Cardiac muscle cell (in vitro differentiated cells and primary cell): ENCODE measurements around the gene DLL1. TPM values are rescaled to one million over a fixed set of nuclear protein-coding genes. Genes with fewer than 3 reads are reported as not detected.

Experiments used
- DNase-seq, 2 donors: peaks; one replicate each; pipeline versions ENCODE4 v3.0.0 to v3.0.0-alpha.2; 2010 to 2017; ENCODE audit warnings: low read depth in 1 of 2, low spot score in 1 of 2
- H3K27ac ChIP-seq: fragments of 200-600 bp; sonication (generic); 2 replicates; pipeline ENCODE4 v1.5.1; 2016
- H3K27me3 ChIP-seq: fragments of 200-600 bp; sonication (generic); 2 replicates; pipeline ENCODE4 v1.6.0; 2016; ENCODE audit warnings: control low read depth
- H3K36me3 ChIP-seq: fragments of 200-600 bp; sonication (generic); 2 replicates; pipeline ENCODE4 v1.5.1; 2016; ENCODE audit warnings: control low read depth
- H3K4me1 ChIP-seq: fragments of 200-600 bp; sonication (generic); 2 replicates; pipeline ENCODE4 v1.8.1; 2017; ENCODE audit warnings: low read depth, mild to moderate bottlenecking, mixed run types
- H3K4me3 ChIP-seq: fragments of 200-600 bp; sonication (generic); 2 replicates; pipeline ENCODE4 v1.5.1; 2016; ENCODE audit warnings: mild to moderate bottlenecking
- H3K9me3 ChIP-seq: fragments of 200-600 bp; sonication (generic); 2 replicates; pipeline ENCODE4 v1.5.1; 2017; ENCODE audit warnings: low read depth, mild to moderate bottlenecking, control low read depth
- polyA plus RNA-seq: library from polyadenylated mRNA; unstranded; fragments of >200 nt; fragmentation: Nextera tagmentation; extraction: Ambion mirVana; gene quantifications from 2 replicates; pipeline ENCODE4 v1.2.1, GENCODE V29; 2016
- total RNA-seq: library from RNA; depleted of rRNA; stranded (reverse); fragments of >200 nt; gene quantifications from 2 replicates; pipeline ENCODE4 v1.2.3, GENCODE V29; 2016
- TF ChIP-seq, protein P1 (sequence below): IDR thresholded peaks from 2 replicates; pipeline ENCODE4 v1.5.1; 2012; ENCODE audit warnings: low read depth, mild to moderate bottlenecking, low read length

DLL1 gene
- total and polyA plus RNA-seq, 2 experiments from 2014 or later = 2.2 to 4.3 TPM

- no peaks in the 10 kb centered on the region for H3K9me3 ChIP-seq
- H3K27ac ChIP-seq = no peak overlapping the region
- no peak overlapping the region for H3K4me3 ChIP-seq
- peaks cover 3% of the 10 kb centered on the region for H3K4me1 ChIP-seq
- H3K27me3 ChIP-seq = peaks cover 100% of the 10 kb centered on the region
- TF ChIP-seq, protein P1, sequence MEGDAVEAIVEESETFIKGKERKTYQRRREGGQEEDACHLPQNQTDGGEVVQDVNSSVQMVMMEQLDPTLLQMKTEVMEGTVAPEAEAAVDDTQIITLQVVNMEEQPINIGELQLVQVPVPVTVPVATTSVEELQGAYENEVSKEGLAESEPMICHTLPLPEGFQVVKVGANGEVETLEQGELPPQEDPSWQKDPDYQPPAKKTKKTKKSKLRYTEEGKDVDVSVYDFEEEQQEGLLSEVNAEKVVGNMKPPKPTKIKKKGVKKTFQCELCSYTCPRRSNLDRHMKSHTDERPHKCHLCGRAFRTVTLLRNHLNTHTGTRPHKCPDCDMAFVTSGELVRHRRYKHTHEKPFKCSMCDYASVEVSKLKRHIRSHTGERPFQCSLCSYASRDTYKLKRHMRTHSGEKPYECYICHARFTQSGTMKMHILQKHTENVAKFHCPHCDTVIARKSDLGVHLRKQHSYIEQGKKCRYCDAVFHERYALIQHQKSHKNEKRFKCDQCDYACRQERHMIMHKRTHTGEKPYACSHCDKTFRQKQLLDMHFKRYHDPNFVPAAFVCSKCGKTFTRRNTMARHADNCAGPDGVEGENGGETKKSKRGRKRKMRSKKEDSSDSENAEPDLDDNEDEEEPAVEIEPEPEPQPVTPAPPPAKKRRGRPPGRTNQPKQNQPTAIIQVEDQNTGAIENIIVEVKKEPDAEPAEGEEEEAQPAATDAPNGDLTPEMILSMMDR = no peak
- DNase-seq = no peak
- H3K36me3 ChIP-seq = no peaks in the 10 kb centered on the region
Observed at GRCh38 chr6:170294298-170294730, 3.4 kb upstream of the DLL1 start.

DNA sequence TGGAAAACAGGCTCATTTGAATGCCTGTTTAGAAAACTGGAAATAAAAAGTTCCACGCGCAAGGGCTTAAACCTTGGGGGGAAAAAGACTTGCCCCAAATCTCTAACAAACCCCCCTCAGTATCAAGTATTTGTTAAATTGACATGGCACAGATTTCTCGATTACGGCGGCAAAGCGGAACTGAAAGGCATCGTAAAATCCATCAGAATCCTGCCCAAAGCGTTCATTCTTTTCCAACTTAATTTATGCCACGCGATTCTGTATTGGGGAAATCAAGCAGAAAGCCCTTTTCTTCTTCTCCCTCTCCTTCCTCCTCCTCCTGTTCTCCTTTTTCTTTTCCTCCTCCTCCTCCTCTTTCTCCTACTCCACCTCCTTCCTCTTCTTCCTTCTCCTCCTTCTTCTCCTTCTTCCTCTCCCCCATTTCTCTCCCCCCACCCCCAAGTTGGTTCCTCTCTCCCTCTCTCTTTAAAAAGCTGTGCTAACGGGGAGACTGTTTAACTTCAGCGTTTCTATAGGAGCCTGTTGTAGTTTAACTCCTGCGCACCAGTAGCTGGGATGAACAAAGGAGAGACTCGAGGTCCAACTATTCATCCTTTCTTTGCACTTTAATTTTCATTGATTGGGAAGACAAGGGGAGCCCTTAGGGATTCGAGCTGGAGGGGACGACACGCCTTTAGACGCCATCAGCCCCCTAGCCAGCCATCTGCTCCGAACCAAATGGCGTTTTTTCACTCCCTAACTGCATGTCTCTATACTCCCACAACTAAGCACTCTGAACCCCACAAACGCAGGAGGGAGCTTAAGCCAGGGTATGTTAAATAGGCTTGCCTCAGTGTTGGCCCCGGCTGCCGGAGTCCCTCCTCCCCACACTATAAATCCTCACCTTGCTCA lies 2.7 kb upstream of the DLL1 start:
- peaks cover 100% of the 10 kb centered on the region for H3K27me3 ChIP-seq
- no peak overlapping the region for H3K27ac ChIP-seq
- no peaks in the 10 kb centered on the region for H3K36me3 ChIP-seq
- H3K4me1 ChIP-seq = peaks cover 3% of the 10 kb centered on the region
- H3K9me3 ChIP-seq = no peaks in the 10 kb centered on the region
- DNase-seq = no peak
- H3K4me3 ChIP-seq = no peak overlapping the region
- TF ChIP-seq, protein P1 = no peak

GRCh38 chr6:170292407-170293158 lies 1.7 kb upstream of the DLL1 start:
- H3K27me3 ChIP-seq = peaks cover 100% of the 10 kb centered on the region
- H3K4me3 ChIP-seq = no peak overlapping the region
- no peak overlapping the region for H3K27ac ChIP-seq
- peaks cover 3% of the 10 kb centered on the region for H3K4me1 ChIP-seq
- no peak for DNase-seq
- no peaks in the 10 kb centered on the region for H3K36me3 ChIP-seq
- no peaks in the 10 kb centered on the region for H3K9me3 ChIP-seq
- TF ChIP-seq, protein P1 = peak; percentile 11

- no peak for DNase-seq
- TF ChIP-seq, protein P1 = no peak
- Histone ChIP-seq H3K4me3 (peak overlapping the region; percentile 43), H3K27me3 (peaks cover 100% of the 10 kb centered on the region), H3K27ac (no peak overlapping the region), H3K36me3 (no peaks in the 10 kb centered on the region), H3K9me3 (no peaks in the 10 kb centered on the region), H3K4me1 (peaks cover 3% of the 10 kb centered on the region)
Observed at GRCh38 chr6:170292111-170292406, 1.2 kb upstream of the DLL1 start.

GRCh38 chr6:170291271-170292110 lies 613 bp upstream of the DLL1 start:
- Histone ChIP-seq H3K4me3 (peak overlapping the region; percentile 43), H3K4me1 (peaks cover 3% of the 10 kb centered on the region), H3K27me3 (peaks cover 97% of the 10 kb centered on the region), H3K27ac (no peak overlapping the region), H3K9me3 (no peaks in the 10 kb centered on the region), H3K36me3 (no peaks in the 10 kb centered on the region)
- TF ChIP-seq, protein P1 = no peak
- DNase-seq = peak in 1 of 2 donors; percentile 72
